H9 (cell line): Measurements from ENCODE around the gene FAM200A. TPM values are rescaled to one million over a fixed set of nuclear protein-coding genes. Genes with fewer than 3 reads are reported as not detected.

ENCODE experiments used
- DNase-seq: peaks from one replicate; pipeline ENCODE4 v3.0.0-alpha.2; 2017
- H2AFZ ChIP-seq: one replicate; pipeline ENCODE4 v1.6.1; 2013; ENCODE audit warnings: mild to moderate bottlenecking, low read length, control low read depth, moderate library complexity
- H2AK5ac ChIP-seq: 2 replicates; pipeline ENCODE4 v1.6.1; 2013; ENCODE audit warnings: low read length, control low read depth, mixed read lengths; ENCODE audit not compliant: insufficient read length
- H2BK120ac ChIP-seq: one replicate; pipeline ENCODE4 v1.6.1; 2013; ENCODE audit warnings: low read depth, mild to moderate bottlenecking, low read length, control low read depth, inconsistent platforms; ENCODE audit not compliant: poor library complexity, severe bottlenecking
- H2BK12ac ChIP-seq: 2 replicates; pipeline ENCODE4 v1.6.1; 2013; ENCODE audit warnings: low read length, control low read depth, mixed read lengths, low read depth; ENCODE audit not compliant: insufficient read length
- H2BK15ac ChIP-seq: 2 replicates; pipeline ENCODE4 v1.6.1; 2013; ENCODE audit warnings: low read depth, low read length, control low read depth
- H2BK20ac ChIP-seq: one replicate; pipeline ENCODE4 v1.6.1; 2013; ENCODE audit warnings: low read depth, mild to moderate bottlenecking, low read length, control low read depth, inconsistent platforms; ENCODE audit not compliant: poor library complexity, severe bottlenecking
- H2BK5ac ChIP-seq: 2 replicates; pipeline ENCODE4 v1.6.1; 2013; ENCODE audit warnings: low read length, control low read depth, mixed read lengths; ENCODE audit not compliant: insufficient read length
- H3K14ac ChIP-seq: 2 replicates; pipeline ENCODE4 v1.6.1; 2013; ENCODE audit warnings: low read length, control low read depth; ENCODE audit not compliant: insufficient read depth
- H3K18ac ChIP-seq: 2 replicates; pipeline ENCODE4 v1.6.1; 2013; ENCODE audit warnings: low read depth, mild to moderate bottlenecking, mixed read lengths, low read length, control low read depth; ENCODE audit not compliant: insufficient read length
- H3K23ac ChIP-seq: 2 replicates; pipeline ENCODE4 v1.6.1; 2013; ENCODE audit warnings: low read length, control low read depth, mixed read lengths, low read depth; ENCODE audit not compliant: insufficient read length
- H3K23me2 ChIP-seq: 2 replicates; pipeline ENCODE4 v1.6.1; 2013; ENCODE audit warnings: low read depth, mild to moderate bottlenecking, mixed read lengths, low read length, control low read depth; ENCODE audit not compliant: insufficient read length, poor library complexity, severe bottlenecking
- H3K27ac ChIP-seq: 2 replicates; pipeline ENCODE4 v1.5.1; 2013; ENCODE audit warnings: low read length, control low read depth, mixed read lengths, low read depth; ENCODE audit not compliant: insufficient read length
- H3K27me3 ChIP-seq: 2 replicates; pipeline ENCODE4 v1.6.1; 2013; ENCODE audit warnings: low read length, control low read depth, inconsistent platforms; ENCODE audit not compliant: insufficient read depth
- H3K4ac ChIP-seq: 2 replicates; pipeline ENCODE4 v1.6.1; 2013; ENCODE audit warnings: low read depth, mild to moderate bottlenecking, control low read depth, inconsistent platforms, low read length, moderate library complexity
- H3K4me1 ChIP-seq: 2 replicates; pipeline ENCODE4 v1.6.1; 2013; ENCODE audit warnings: low read length, control low read depth, inconsistent platforms; ENCODE audit not compliant: insufficient read depth
- H3K4me2 ChIP-seq: 2 replicates; pipeline ENCODE4 v1.6.1; 2013; ENCODE audit warnings: low read length, control low read depth, mixed read lengths; ENCODE audit not compliant: insufficient read length, insufficient read depth
- H3K56ac ChIP-seq: 2 replicates; pipeline ENCODE4 v1.6.1; 2013; ENCODE audit warnings: low read depth, mild to moderate bottlenecking, mixed read lengths, low read length, control low read depth; ENCODE audit not compliant: insufficient read length
- H3K79me1 ChIP-seq: 2 replicates; pipeline ENCODE4 v1.6.1; 2013; ENCODE audit warnings: low read depth, mild to moderate bottlenecking, moderate library complexity, low read length, control low read depth, inconsistent platforms; ENCODE audit not compliant: insufficient read depth, poor library complexity, severe bottlenecking
- H3K79me2 ChIP-seq: 2 replicates; pipeline ENCODE4 v1.6.1; 2013; ENCODE audit warnings: low read length, control low read depth, inconsistent platforms; ENCODE audit not compliant: insufficient read depth
- H3K9ac ChIP-seq: 2 replicates; pipeline ENCODE4 v1.6.1; 2013; ENCODE audit warnings: low read length, control low read depth, mixed read lengths; ENCODE audit not compliant: insufficient read length; ENCODE audit errors: extremely low read depth
- H3K9me3 ChIP-seq: one replicate; pipeline ENCODE4 v1.6.1; 2013; ENCODE audit warnings: low read depth, low read length, inconsistent platforms; ENCODE audit not compliant: control insufficient read depth
- H3T11ph ChIP-seq: one replicate; pipeline ENCODE4 v1.6.1; 2013; ENCODE audit warnings: mild to moderate bottlenecking, low read length, control low read depth, inconsistent platforms
- H4K20me1 ChIP-seq: one replicate; pipeline ENCODE4 v1.6.1; 2013; ENCODE audit not compliant: control insufficient read depth, insufficient read length, insufficient read depth
- H4K5ac ChIP-seq: 2 replicates; pipeline ENCODE4 v1.6.1; 2013; ENCODE audit warnings: low read depth, mild to moderate bottlenecking, mixed read lengths, low read length, control low read depth; ENCODE audit not compliant: insufficient read length
- H4K8ac ChIP-seq: replicated peaks from 2 replicates; pipeline ENCODE4 v1.6.1; 2013; ENCODE audit warnings: low read length, control low read depth, mixed read lengths, low read depth; ENCODE audit not compliant: insufficient read length
- H4K91ac ChIP-seq: 2 replicates; pipeline ENCODE4 v1.6.1; 2013; ENCODE audit warnings: low read depth, mild to moderate bottlenecking, moderate library complexity, mixed read lengths, low read length, control low read depth; ENCODE audit not compliant: insufficient read length
- H3K27ac Mint-ChIP-seq, 3 experiments: 2 replicates in 2 of 3; 3 replicates in 1 of 3; pipeline ENCODE4 v1.8.0; 2020 to 2021; ENCODE audit warnings: mixed read lengths in 3 of 3, mild to moderate bottlenecking in 1 of 3, moderate library complexity in 1 of 3
- H3K27me3 Mint-ChIP-seq: 2 replicates; pipeline ENCODE4 v1.8.0; 2021; ENCODE audit warnings: low read depth, mild to moderate bottlenecking, moderate library complexity, mixed read lengths
- H3K36me3 Mint-ChIP-seq, 3 experiments: 2 replicates in 2 of 3; 3 replicates in 1 of 3; pipeline ENCODE4 v1.8.0; 2020 to 2021; ENCODE audit warnings: low read depth in 3 of 3, mixed read lengths in 3 of 3; ENCODE audit not compliant: insufficient read depth in 1 of 3
- H3K4me1 Mint-ChIP-seq, 2 experiments: 2 replicates each; pipeline ENCODE4 v1.8.0; 2020; ENCODE audit warnings: mixed read lengths in 2 of 2
- H3K4me3 Mint-ChIP-seq, 2 experiments: 2 replicates in 1 of 2; 3 replicates in 1 of 2; pipeline ENCODE4 v1.8.0; 2020 to 2021; ENCODE audit warnings: mild to moderate bottlenecking in 2 of 2, mixed read lengths in 2 of 2, moderate library complexity in 1 of 2
- H3K9me3 Mint-ChIP-seq, 2 experiments: 2 replicates in 1 of 2; 3 replicates in 1 of 2; pipeline ENCODE4 v1.8.0; 2020; ENCODE audit warnings: mild to moderate bottlenecking in 2 of 2, mixed read lengths in 2 of 2, moderate library complexity in 1 of 2
- WGBS: extraction: QIAGEN DNeasy Blood & Tissue Kit; methylation state at CpG from one replicate; pipeline ENCODE4 v1.1.7; 2013; ENCODE audit warnings: missing lambda C conversion rate, low lambda C conversion rate, mixed read lengths; ENCODE audit not compliant: insufficient read length; ENCODE audit errors: extremely low coverage; 5-methylcytosine and 5-hydroxymethylcytosine counted together
- total RNA-seq: library from RNA; stranded (reverse); gene quantifications from 2 replicates; pipeline ENCODE4 v1.2.1, GENCODE V29; 2021
- TF ChIP-seq, protein P1 (sequence below): fragments of 200-600 bp; sonication (generic); conservative IDR thresholded peaks from 3 replicates; pipeline ENCODE4 v1.8.0; 2021; ENCODE audit warnings: antibody characterized with exemption, mild to moderate bottlenecking

FAM200A gene
- total RNA-seq, 1 experiment from 2014 or later, result 7.8 TPM

DNA sequence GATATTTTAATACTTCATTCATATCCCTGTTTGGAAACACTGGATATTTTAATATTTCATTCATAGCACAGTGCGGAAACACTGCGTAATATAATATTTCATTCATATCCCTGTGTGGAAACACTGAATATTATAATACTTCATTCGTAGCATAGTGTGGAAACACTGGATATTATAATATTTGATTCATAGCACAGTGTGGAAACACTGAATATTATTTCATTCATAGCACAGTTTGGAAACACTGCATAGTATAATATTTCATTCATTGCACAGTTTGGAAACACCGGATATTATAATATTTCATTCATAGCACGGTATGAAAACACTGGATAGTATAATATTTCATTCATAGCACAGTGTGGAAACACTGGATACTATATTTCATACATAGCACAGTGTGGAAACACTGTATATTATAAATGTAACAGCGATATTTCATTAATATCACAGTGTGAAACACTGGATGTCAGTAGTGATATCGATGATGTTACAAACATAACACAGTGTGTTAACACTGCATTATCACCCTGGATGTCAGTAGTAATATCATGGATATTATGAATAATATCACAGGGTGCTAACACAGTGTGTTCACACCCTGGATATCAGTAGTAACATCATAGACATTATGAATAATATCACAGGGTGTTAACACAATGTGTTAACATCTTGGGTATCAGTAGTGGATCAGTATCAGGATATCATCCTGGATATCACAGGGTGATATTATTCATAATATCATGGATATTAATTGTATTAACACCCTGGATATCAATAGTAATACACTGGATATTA is 43.2 kb upstream of the FAM200A start:
- H3K4me1 Mint-ChIP-seq, result no peaks in the 10 kb centered on the region
- DNase-seq, result no peak
- H3K9me3 Mint-ChIP-seq, result no peaks in the 10 kb centered on the region; a peak in 1 of 5 replicates
- Histone ChIP-seq H3K79me2 (no peaks in the 10 kb centered on the region), H2BK5ac (no peak overlapping the region), H2BK12ac (no peak overlapping the region), H2BK120ac (no peak overlapping the region), H3K27me3 (no peaks in the 10 kb centered on the region), H3K9me3 (no peaks in the 10 kb centered on the region), H4K5ac (no peak overlapping the region), H2BK20ac (no peak overlapping the region), H3T11ph (no peak overlapping the region), H3K79me1 (no peaks in the 10 kb centered on the region), H3K27ac (no peak overlapping the region), H3K14ac (no peak overlapping the region), H2BK15ac (no peak overlapping the region), H4K91ac (no peak overlapping the region), H4K20me1 (no peaks in the 10 kb centered on the region), H3K18ac (no peak overlapping the region), H2AK5ac (no peak overlapping the region), H3K4ac (no peak overlapping the region), H3K23me2 (no peaks in the 10 kb centered on the region), H4K8ac (no peak overlapping the region), H2AFZ (no peak overlapping the region), H3K9ac (no peak overlapping the region), H3K4me1 (no peaks in the 10 kb centered on the region), H3K23ac (no peak overlapping the region), H3K56ac (no peak overlapping the region), H3K4me2 (no peak overlapping the region)
- no CpG with 5 or more reads among the region's 7 CpGs for WGBS
- H3K36me3 Mint-ChIP-seq, result no peaks in the 10 kb centered on the region
- TF ChIP-seq, protein P1, sequence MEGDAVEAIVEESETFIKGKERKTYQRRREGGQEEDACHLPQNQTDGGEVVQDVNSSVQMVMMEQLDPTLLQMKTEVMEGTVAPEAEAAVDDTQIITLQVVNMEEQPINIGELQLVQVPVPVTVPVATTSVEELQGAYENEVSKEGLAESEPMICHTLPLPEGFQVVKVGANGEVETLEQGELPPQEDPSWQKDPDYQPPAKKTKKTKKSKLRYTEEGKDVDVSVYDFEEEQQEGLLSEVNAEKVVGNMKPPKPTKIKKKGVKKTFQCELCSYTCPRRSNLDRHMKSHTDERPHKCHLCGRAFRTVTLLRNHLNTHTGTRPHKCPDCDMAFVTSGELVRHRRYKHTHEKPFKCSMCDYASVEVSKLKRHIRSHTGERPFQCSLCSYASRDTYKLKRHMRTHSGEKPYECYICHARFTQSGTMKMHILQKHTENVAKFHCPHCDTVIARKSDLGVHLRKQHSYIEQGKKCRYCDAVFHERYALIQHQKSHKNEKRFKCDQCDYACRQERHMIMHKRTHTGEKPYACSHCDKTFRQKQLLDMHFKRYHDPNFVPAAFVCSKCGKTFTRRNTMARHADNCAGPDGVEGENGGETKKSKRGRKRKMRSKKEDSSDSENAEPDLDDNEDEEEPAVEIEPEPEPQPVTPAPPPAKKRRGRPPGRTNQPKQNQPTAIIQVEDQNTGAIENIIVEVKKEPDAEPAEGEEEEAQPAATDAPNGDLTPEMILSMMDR, result no peak
- peaks cover 2% of the 10 kb centered on the region; the same call in 1 of the 2 replicates for H3K27me3 Mint-ChIP-seq
- no peak overlapping the region for H3K4me3 Mint-ChIP-seq
- no peak overlapping the region for H3K27ac Mint-ChIP-seq
